ENCODE measurements around the gene MRGPRF.

The MRGPRF gene

GRCh38 chr11:69053546-69054396 lies 40.7 kb upstream of the MRGPRF start:
- Mint-ChIP-seq H3K27ac (peak overlapping the region; percentile 89), H3K36me3 (peaks cover 41 to 53% of the 10 kb centered on the region in 2 donors), H3K4me1 (peaks cover 52 to 83% of the 10 kb centered on the region in 2 donors), H3K4me3 (peak overlapping the region in 1 of 2 donors; percentile 50), H3K9me3 (peaks cover 1 to 3% of the 10 kb centered on the region in 2 donors), H3K27me3 (no peaks in the 10 kb centered on the region)
- DNase-seq (no peak), ATAC-seq (replicated peaks) (no peak)

GRCh38 chr11:69053169-69053477 lies 40.1 kb upstream of the MRGPRF start:
- Mint-ChIP-seq H3K36me3 (peaks cover 39 to 49% of the 10 kb centered on the region in 2 donors), H3K4me3 (no peak overlapping the region), H3K27me3 (no peaks in the 10 kb centered on the region), H3K9me3 (peaks cover 1 to 3% of the 10 kb centered on the region in 2 donors), H3K27ac (no peak overlapping the region), H3K4me1 (peaks cover 52 to 86% of the 10 kb centered on the region in 2 donors)
- DNase-seq (no peak), ATAC-seq (replicated peaks) (no peak)

DNA sequence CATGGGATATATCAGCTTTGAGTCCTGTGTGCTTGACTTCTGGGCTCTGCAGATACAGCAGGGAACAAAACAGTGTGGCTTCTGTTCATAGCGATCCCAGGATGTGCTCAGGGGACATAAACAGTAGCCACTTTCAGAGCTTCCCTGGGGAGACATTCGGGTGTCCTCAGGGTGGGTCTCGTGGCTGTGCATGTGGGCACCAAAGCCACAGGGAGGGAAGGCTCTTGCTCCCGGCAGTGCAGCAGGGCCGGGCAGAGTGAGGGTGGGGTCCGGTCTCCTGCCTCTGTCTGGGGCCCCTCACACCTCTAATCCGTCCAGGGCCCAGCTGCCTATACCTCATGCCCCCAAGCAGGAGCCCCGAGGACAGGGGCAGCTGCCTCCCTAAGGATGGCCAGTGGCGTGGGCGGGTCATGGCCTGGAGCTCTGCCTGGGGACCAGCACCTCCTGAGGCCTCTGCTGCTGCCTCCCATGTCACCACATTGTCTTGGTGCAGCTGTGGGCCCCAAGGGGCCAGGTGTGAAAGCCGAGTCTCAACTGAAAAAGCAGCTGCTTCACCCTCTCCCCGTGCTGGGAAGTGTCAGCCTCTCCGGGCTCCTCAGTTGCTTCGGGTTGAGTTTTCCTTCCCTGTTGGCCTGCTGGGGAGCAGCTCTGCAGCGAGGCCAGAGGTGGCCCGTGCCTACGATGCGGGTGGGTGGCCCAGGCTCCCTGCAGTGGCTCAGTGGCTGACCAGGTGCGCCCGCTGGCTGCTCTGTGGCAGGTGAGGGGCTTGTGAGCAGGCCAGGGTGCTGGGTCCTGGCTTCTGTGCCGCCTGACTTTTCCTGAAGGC lies 39.5 kb upstream of the MRGPRF start:
- Mint-ChIP-seq H3K4me1 (peaks cover 55 to 86% of the 10 kb centered on the region in 2 donors), H3K36me3 (peaks cover 34 to 43% of the 10 kb centered on the region in 2 donors), H3K27ac (peak overlapping the region; percentile 89), H3K4me3 (peak overlapping the region; percentile 67 to 86), H3K27me3 (no peaks in the 10 kb centered on the region), H3K9me3 (peaks cover 1 to 3% of the 10 kb centered on the region in 2 donors)
- ATAC-seq (replicated peaks) (no peak), DNase-seq (no peak)

DNA sequence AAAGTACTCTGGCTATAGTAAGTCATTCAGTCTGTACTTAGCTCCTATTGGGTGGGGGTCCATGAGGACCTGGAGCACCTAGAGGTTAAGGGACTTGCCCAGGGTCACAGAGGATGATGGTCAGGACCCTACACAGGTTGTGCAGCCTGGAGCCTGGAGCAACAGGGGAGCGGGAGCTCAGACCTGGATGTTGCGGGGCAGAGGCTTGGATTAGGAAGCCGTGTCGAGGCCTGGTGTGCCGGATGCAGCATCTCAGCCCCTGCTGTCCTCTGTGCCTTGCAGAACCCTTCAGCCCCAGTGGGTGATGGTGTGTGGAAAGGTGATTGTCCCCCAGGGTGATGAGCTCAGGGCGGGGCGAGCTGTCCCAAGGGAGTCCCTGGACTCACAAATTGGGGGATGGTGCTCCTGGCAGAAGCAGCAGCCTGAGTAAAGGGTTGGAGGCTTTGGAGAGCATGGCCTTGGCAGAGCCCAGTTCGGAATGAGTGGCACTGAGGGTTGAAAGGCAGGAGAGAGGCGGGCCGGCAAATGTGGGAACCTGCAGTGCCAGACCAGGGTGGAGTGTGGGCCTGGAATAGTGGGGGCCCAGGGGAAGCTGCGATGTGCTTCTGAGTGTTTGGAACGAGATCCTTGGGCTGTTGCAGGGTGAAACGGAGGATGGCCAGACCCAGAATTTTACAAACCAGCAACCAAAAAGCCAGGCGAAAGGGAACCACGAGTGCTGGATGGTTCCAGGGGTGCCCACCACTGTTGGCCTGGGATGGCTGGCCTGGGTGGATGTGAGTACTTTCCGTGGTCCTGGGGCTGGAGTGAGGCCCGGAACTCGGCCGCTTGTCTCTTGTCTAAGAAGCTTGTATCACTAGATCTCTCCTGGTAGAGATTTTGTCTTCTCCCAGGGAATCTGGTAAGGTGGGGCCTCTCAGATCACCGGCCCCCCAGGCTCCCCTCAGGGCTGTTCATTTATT lies 38.6 kb upstream of the MRGPRF start:
- DNase-seq (no peak), ATAC-seq (replicated peaks) (no peak)
- Mint-ChIP-seq H3K4me1 (peaks cover 52 to 81% of the 10 kb centered on the region in 2 donors), H3K36me3 (peaks cover 31 to 38% of the 10 kb centered on the region in 2 donors), H3K27me3 (no peaks in the 10 kb centered on the region), H3K27ac (peak overlapping the region; percentile 89), H3K9me3 (peaks cover 1 to 3% of the 10 kb centered on the region in 2 donors), H3K4me3 (peak overlapping the region; percentile 73 to 86)

DNA sequence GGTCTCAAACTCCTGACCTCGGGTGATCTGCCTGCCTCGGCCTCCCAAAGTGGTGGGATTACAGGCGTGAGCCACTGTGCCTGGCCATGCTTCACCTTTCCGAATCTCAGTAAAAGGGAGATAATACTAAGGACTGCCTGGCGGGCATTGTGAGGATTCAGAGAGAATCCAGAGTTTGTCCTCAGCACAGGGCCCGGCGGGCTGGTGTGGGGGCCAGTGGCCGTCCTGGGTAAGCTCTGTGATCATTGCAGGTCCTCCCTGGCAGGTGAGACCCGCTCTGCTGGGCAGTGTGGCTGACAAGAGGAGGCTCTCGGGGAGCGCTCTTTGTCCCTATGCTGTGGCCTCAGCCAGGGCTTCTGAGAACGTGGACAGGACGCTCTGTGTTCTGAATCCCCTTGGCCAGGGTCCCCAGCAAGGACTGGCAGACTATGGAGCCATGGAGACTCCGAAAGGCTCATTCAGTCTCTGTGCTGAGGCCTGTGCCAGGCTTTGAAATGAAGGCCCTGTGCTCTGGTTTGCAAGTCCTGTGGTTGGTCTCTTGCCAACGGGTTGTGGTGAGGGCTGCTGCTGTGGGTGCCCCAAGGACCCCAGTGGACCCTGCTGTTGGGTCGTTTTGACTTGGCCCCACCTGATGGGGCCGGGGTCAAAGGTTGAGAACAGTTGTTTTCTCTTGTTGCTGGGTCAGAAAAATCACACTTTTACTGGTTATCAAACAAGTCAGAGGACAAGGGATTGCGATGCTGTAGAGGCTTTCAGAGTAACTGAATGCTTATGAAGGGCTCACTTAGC lies 37.7 kb upstream of the MRGPRF start:
- Mint-ChIP-seq H3K27ac (peak overlapping the region; percentile 89), H3K36me3 (peaks cover 28 to 33% of the 10 kb centered on the region in 2 donors), H3K4me3 (peak overlapping the region; percentile 73 to 86), H3K27me3 (peaks cover 0 to 2% of the 10 kb centered on the region in 2 donors), H3K9me3 (peaks cover 1 to 3% of the 10 kb centered on the region in 2 donors), H3K4me1 (peaks cover 44 to 73% of the 10 kb centered on the region in 2 donors)
- DNase-seq, result no peak
- no peak for ATAC-seq (replicated peaks)

DNA sequence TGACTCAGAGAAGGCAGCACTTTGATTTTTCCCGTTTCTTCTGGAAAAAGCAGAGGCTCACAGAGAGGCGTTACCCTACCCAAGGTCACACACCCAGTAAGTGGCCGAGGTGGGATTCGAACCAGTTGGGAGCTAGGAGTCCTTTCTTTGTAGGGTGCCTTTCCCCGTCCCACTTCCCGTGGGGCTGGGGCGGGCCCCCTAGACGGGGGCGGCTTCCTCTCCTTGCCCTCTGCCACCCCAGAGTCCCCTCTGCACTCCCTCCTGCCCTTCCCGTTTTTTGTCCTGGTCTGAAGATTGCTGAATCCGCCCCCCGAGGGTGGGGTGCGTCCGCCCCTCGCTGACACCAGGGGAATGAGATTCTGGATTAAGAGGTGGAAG lies 36.4 kb upstream of the MRGPRF start:
- Mint-ChIP-seq H3K27me3 (peaks cover 0 to 9% of the 10 kb centered on the region in 2 donors), H3K9me3 (no peaks in the 10 kb centered on the region), H3K4me1 (peaks cover 38 to 62% of the 10 kb centered on the region in 2 donors), H3K36me3 (peaks cover 20 to 21% of the 10 kb centered on the region in 2 donors), H3K4me3 (peak overlapping the region; percentile 86 to 89), H3K27ac (peak overlapping the region; percentile 93)
- peak; percentile 23 to 29 for ATAC-seq (replicated peaks)
- peak; percentile 15 for DNase-seq

DNA sequence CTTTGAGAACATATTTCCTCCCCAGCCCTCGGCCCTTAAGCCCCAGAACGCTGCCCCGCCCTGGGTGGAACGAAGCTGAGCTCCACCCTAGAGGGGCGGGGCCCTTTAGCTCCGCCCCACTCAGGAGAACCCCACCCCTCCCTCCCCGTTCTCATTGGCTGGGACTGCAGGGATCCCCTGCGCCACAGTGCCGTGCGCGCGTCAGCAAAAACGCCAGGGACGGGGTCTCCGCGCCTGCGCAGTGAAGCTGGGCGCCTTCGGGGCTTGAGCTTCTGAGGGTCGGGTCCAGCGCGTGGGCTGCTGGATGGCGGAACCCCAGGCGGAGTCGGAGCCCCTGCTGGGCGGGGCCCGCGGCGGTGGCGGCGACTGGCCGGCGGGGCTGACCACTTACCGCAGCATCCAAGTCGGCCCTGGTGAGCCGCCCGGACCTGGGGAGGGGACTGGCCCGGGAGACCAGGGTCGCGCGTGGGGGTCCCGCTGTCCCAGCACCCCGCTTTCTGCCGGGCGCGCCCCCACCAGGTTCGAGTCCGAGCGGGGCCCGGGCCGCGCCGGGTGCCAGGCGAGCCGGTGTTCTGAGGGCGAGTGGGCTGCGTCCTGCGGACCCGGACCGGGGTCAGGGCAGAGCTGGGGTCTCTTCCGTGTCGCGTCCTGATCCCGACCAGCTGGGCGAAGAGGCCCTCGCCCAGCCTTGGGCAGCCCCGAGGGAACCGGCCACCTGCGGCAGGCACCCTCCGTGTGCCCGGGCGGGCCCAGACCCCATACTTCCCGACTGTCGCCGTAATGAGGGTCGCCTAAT lies 35.8 kb upstream of the MRGPRF start, which contains the start of gene TPCN2:
TSS of gene TPCN2 (plus strand) at position 239 of the 796 bp plus-strand sequence. CDS start at position 305, 66 bp downstream.
- no peaks in the 10 kb centered on the region for H3K9me3 Mint-ChIP-seq
- DNase-seq (peak; percentile 90), ATAC-seq (replicated peaks) (peak; percentile 91 to 96)
- H3K4me1 Mint-ChIP-seq, result peaks cover 39 to 57% of the 10 kb centered on the region in 2 donors
- H3K36me3 Mint-ChIP-seq, result peaks cover 16 to 17% of the 10 kb centered on the region in 2 donors
- peak within 1 kb of the TSS; percentile 95 for H3K27ac Mint-ChIP-seq
- peak within 1 kb of the TSS; percentile 86 to 89 for H3K4me3 Mint-ChIP-seq
- peaks cover 5 to 13% of the 10 kb centered on the region in 2 donors for H3K27me3 Mint-ChIP-seq

GRCh38 chr11:69048031-69048693 lies 35.1 kb upstream of the MRGPRF start:
- Mint-ChIP-seq H3K27me3 (peaks cover 9 to 14% of the 10 kb centered on the region in 2 donors), H3K27ac (peak overlapping the region; percentile 95)

DNA sequence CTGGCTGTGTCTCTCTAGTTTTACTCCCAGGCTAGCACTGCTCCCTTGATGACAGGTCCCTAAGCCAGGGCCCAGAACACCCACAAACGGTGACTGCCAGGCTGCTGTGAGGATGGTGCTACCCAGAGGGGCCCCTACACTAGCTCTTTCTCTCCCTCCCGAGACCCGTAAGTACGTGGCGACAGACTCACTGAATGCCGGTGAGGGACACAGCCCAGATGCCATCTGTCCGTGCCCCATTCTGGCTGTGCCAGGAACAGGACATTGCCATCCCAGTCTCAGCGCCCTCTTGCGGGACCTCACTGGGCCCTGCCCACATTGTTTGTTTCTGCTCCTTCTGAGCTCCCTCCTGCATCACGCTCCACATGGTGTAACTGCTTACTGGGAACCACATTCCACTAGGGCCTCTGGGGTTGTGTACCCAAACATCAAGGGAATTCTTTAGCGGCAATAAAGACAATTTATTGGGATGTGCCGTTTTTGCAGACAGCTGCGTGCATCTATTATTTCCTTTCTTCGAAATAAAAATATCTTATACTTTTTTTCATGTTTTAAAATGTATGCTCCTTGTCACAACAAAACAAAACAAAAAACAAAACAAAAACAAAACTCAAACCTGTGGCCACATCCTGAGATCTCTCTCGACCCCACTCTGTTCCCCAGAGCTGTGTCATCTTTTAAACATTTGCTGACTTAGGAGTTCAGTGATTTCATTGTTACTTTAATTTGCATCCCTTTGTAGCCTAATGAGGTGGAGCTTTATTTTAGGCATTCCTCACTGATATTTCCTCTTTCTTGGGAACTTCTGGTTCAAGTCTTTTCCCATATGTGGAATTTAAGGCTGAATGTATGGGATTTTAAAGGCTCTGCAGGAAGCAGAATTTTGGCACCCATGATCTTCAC lies 31.3 kb upstream of the MRGPRF start:
- Mint-ChIP-seq H3K4me3 (no peak overlapping the region), H3K36me3 (no peaks in the 10 kb centered on the region), H3K27ac (no peak overlapping the region), H3K9me3 (no peaks in the 10 kb centered on the region), H3K27me3 (peaks cover 17 to 20% of the 10 kb centered on the region in 2 donors), H3K4me1 (peaks cover 20 to 27% of the 10 kb centered on the region in 2 donors)
- no peak for ATAC-seq (replicated peaks)
- DNase-seq, result no peak

More at GRCh38 chr11:69048031-69048693, 35.1 kb upstream of the MRGPRF start:
- no peak for ATAC-seq (replicated peaks)
- Mint-ChIP-seq H3K36me3 (peaks cover 8 to 11% of the 10 kb centered on the region in 2 donors), H3K4me1 (peaks cover 33 to 50% of the 10 kb centered on the region in 2 donors), H3K4me3 (peak overlapping the region; percentile 86 to 89), H3K9me3 (no peaks in the 10 kb centered on the region)
- DNase-seq, result no peak

- Mint-ChIP-seq H3K4me3 (no peak overlapping the region), H3K4me1 (peaks cover 16 to 17% of the 10 kb centered on the region in 2 donors), H3K27me3 (peaks cover 17 to 20% of the 10 kb centered on the region in 2 donors), H3K27ac (no peak overlapping the region), H3K36me3 (no peaks in the 10 kb centered on the region), H3K9me3 (no peaks in the 10 kb centered on the region)
- ATAC-seq (replicated peaks) (no peak), DNase-seq (no peak)
These were observed 28.5 kb upstream of the MRGPRF start for GRCh38 chr11:69041516-69041915.

- peaks cover 21 to 27% of the 10 kb centered on the region in 2 donors for H3K27me3 Mint-ChIP-seq
- H3K4me3 Mint-ChIP-seq, result no peak overlapping the region
- DNase-seq (no peak), ATAC-seq (replicated peaks) (peak; percentile 55 to 72)
- no peaks in the 10 kb centered on the region for H3K36me3 Mint-ChIP-seq
- peak overlapping the region; percentile 44 for H3K27ac Mint-ChIP-seq
- H3K4me1 Mint-ChIP-seq, result peaks cover 16 to 17% of the 10 kb centered on the region in 2 donors
- H3K9me3 Mint-ChIP-seq, result no peaks in the 10 kb centered on the region
These were observed 27.7 kb upstream of the MRGPRF start for GRCh38 chr11:69040581-69041260.

All from stimulated activated naive B cell treated with anti-CD40 and anti-IgM and Interleukin-4, amounts not matched to agents 10 μg/mL and 1 μg/mL and 100 μg/mL, for 72 hours (primary cell).